Amniotic stem cell (primary cell): ENCODE results near the gene RDH13.
"Not testable (repeated sequence)": the region's sequence is repeated elsewhere in the genome, so short reads cannot be mapped to it uniquely, and the experiment has no call there.

ENCODE experiments used
- DNase-seq: peaks from one replicate; lab custom pipeline; 2025; lab: John Stamatoyannopoulos, UW

The RDH13 gene

GRCh38 chr19:55062735-55063491 lies at the start of gene RDH13:
RDH13 (minus strand) TSS chr19:55063148; CDS start chr19:55063032, 116 bp downstream.
- peak; percentile 85 for DNase-seq

GRCh38 chr19:55112246-55112776 lies 49.4 kb upstream of the RDH13 start:
- DNase-seq, result no peak

- no peak for DNase-seq
Observed at GRCh38 chr19:55111238-55111831, 48.4 kb upstream of the RDH13 start.

- DNase-seq, result no peak
Observed at GRCh38 chr19:55109527-55110291, 46.8 kb upstream of the RDH13 start.

- not testable (repeated sequence) for DNase-seq
Observed at GRCh38 chr19:55107252-55107651, 44.3 kb upstream of the RDH13 start.

- no peak for DNase-seq
Observed at GRCh38 chr19:55106591-55106990, 43.6 kb upstream of the RDH13 start.

GRCh38 chr19:55105237-55105636 lies 42.3 kb upstream of the RDH13 start:
- DNase-seq, result no peak

- DNase-seq, result no peak
Observed at GRCh38 chr19:55103190-55103589, 40.2 kb upstream of the RDH13 start.

- no peak for DNase-seq
Observed at GRCh38 chr19:55101261-55101660, 38.3 kb upstream of the RDH13 start.

GRCh38 chr19:55099557-55100506 lies 36.9 kb upstream of the RDH13 start:
- DNase-seq, result no peak

GRCh38 chr19:55098716-55099556 lies 36.0 kb upstream of the RDH13 start:
- no peak for DNase-seq

GRCh38 chr19:55097864-55098715 lies 35.1 kb upstream of the RDH13 start:
- no peak for DNase-seq

- DNase-seq, result no peak
Observed at GRCh38 chr19:55096061-55096701, 33.2 kb upstream of the RDH13 start.

GRCh38 chr19:55095260-55096060 lies 32.5 kb upstream of the RDH13 start:
- no peak for DNase-seq

- no peak for DNase-seq
Observed at GRCh38 chr19:55094456-55095259, 31.7 kb upstream of the RDH13 start.

- no peak for DNase-seq
Observed at GRCh38 chr19:55092423-55093318, 29.7 kb upstream of the RDH13 start.
